Endodermal cell (in vitro differentiated cells): ENCODE measurements around the gene GALNT9. TPM values are rescaled to one million over a fixed set of nuclear protein-coding genes. Genes with fewer than 3 reads are reported as not detected.

Experiments
- total RNA-seq, 2 donors: library from RNA; stranded (reverse); fragmentation: NEBNext Ultra II Directional in 1 of 2; extraction: Animal tissue kit (Norgen Biotek cat#: 25700) in 1 of 2; gene quantifications; 2 replicates in 1 of 2; 3 replicates in 1 of 2; pipeline ENCODE4 v1.2.1, GENCODE V29; 2021

Gene GALNT9
- total RNA-seq, 2 donors from 2014 or later: 0.13 TPM; not detected in 1

Other genes with a start within 250 kb of the GALNT9 start
- gene DDX51, start 185.3 kb downstream of the GALNT9 start, total RNA-seq: 10 to 100 TPM; 31.5 to 33.8 TPM
- gene NOC4L, start 185.1 kb downstream of the GALNT9 start, total RNA-seq: 10 to 100 TPM; 22.7 to 32.7 TPM
- gene FBRSL1, start 160.6 kb upstream of the GALNT9 start, total RNA-seq: 10 to 100 TPM; 74.9 to 92.3 TPM